GM12878 (cell line): ENCODE data around the gene RPS6KA3. TPM values are rescaled to one million over a fixed set of nuclear protein-coding genes. Genes with fewer than 3 reads are reported as not detected.

Experiments
- ATAC-seq: fragments of 200-7000 bp; cut with Tn5 transposase; 3 replicates; pipeline ENCODE4 v1.9.1; 2020; ENCODE audit warnings: mild to moderate bottlenecking, moderate library complexity
- BruUV-seq: library from RNA; stranded (reverse); fragments of 400-500 nt; replicated peaks from 2 replicates; lab custom pipeline; 2021; lab: Mats Ljungman, UMichigan
- CTCF ChIA-PET: fragments of 300-600 bp; sonication (Branson Sonifier 250); formaldehyde crosslinking; extraction: SDS; loops from one replicate; lab custom pipeline; 2021; ENCODE audit warnings: inconsistent platforms; lab: Yijun Ruan, JAX
- POLR2A ChIA-PET: fragments of 350-600 bp; formaldehyde crosslinking; extraction: SDS; loops from one replicate; lab custom pipeline; 2021; ENCODE audit warnings: inconsistent platforms; lab: Charles Lee
- RAD21 ChIA-PET: fragments of 300-600 bp; sonication (Branson Sonifier 250); formaldehyde crosslinking; loops from one replicate; lab custom pipeline; 2023; ENCODE audit warnings: antibody characterized with exemption; ENCODE audit not compliant: unreplicated experiment; lab: Charles Lee
- SMC1A ChIA-PET: fragments of 300-600 bp; sonication (Branson Sonifier 250); formaldehyde crosslinking; loops from one replicate; lab custom pipeline; 2023; ENCODE audit not compliant: unreplicated experiment, uncharacterized antibody; lab: Charles Lee
- DNase-seq: peaks from one replicate; pipeline ENCODE4 v3.0.0-alpha.2; 2011; ENCODE audit warnings: low read depth, low spot score
- FAIRE-seq: peaks from 3 replicates; lab custom pipeline; 2011; peaks lifted over from hg19 to GRCh38; lab: Jason Lieb, UNC
- H2AFZ ChIP-seq: 2 replicates; pipeline ENCODE4 v1.6.0; 2011; ENCODE audit warnings: low read depth, low read length, control low read depth; ENCODE audit not compliant: control insufficient read depth
- H3K27ac ChIP-seq: 2 replicates; pipeline ENCODE4 v1.5.1; 2011; ENCODE audit warnings: control low read depth; ENCODE audit not compliant: control insufficient read depth, insufficient read depth
- H3K27me3 ChIP-seq, 2 experiments: replicated peaks in 1 of 2; 2 replicates each; pipeline versions ENCODE4 v1.6.0 to v1.6.1; 2011; ENCODE audit warnings: low read length in 1 of 2; ENCODE audit not compliant: control insufficient read depth in 2 of 2, insufficient read depth in 2 of 2
- H3K36me3 ChIP-seq, 2 experiments: 2 replicates each; pipeline ENCODE4 v1.5.1; 2011; ENCODE audit warnings: low read length in 1 of 2; ENCODE audit not compliant: control insufficient read depth in 2 of 2, insufficient read depth in 2 of 2
- H3K4me1 ChIP-seq: 2 replicates; pipeline ENCODE4 v1.6.1; 2011; ENCODE audit warnings: mild to moderate bottlenecking, low read length, moderate library complexity, mixed read lengths; ENCODE audit not compliant: control insufficient read depth, insufficient read depth
- H3K4me2 ChIP-seq: 2 replicates; pipeline ENCODE4 v1.6.0; 2011; ENCODE audit warnings: control low read depth; ENCODE audit not compliant: control insufficient read depth, insufficient read depth
- H3K4me3 ChIP-seq: fragments of 200-600 bp; sonication (generic); 2 replicates; pipeline ENCODE4 v1.5.1; 2016
- H3K79me2 ChIP-seq: 2 replicates; pipeline ENCODE4 v1.6.0; 2011; ENCODE audit warnings: low read length; ENCODE audit not compliant: control insufficient read depth, insufficient read depth
- H3K9ac ChIP-seq: 2 replicates; pipeline ENCODE4 v1.8.0; 2011; ENCODE audit warnings: low read length, control low read depth, mixed read lengths; ENCODE audit not compliant: control insufficient read depth, insufficient read depth
- H3K9me3 ChIP-seq: replicated peaks from 3 replicates; pipeline ENCODE4 v1.5.1; 2011; ENCODE audit warnings: mild to moderate bottlenecking, low read length; ENCODE audit not compliant: control insufficient read depth, insufficient read depth
- H4K20me1 ChIP-seq: 2 replicates; pipeline ENCODE4 v1.6.0; 2011; ENCODE audit not compliant: control insufficient read depth, insufficient read depth
- ATF7 ChIP-seq: fragments of 450-650 bp; IDR thresholded peaks from 2 replicates; pipeline ENCODE4 v1.6.1; 2016; ENCODE audit warnings: low read depth, mild to moderate bottlenecking
- FOXK2 ChIP-seq: fragments of 450-650 bp; IDR thresholded peaks from 2 replicates; pipeline ENCODE4 v1.6.1; 2017; ENCODE audit warnings: mild to moderate bottlenecking, moderate library complexity
- HDAC2 ChIP-seq: fragments of 200-600 bp; sonication (generic); IDR thresholded peaks from 2 replicates; pipeline ENCODE4 v1.6.1; 2017
- KAT2A ChIP-seq: conservative IDR thresholded peaks from 2 replicates; pipeline ENCODE4 v1.6.1; 2011; ENCODE audit warnings: low read depth, low read length; ENCODE audit not compliant: control insufficient read depth
- MYB ChIP-seq: fragments of 150-350 bp; IDR thresholded peaks from 2 replicates; pipeline ENCODE4 v1.6.1; 2014; ENCODE audit warnings: mild to moderate bottlenecking, low read depth, low read length, borderline replicate concordance
- NBN ChIP-seq: fragments of 450-650 bp; IDR thresholded peaks from 2 replicates; pipeline ENCODE4 v1.6.1; 2016
- NFIC ChIP-seq: IDR thresholded peaks from 2 replicates; pipeline ENCODE4 v1.6.1; 2012; ENCODE audit warnings: low read depth, mild to moderate bottlenecking, inconsistent platforms, low read length, moderate library complexity
- PAX8 ChIP-seq: fragments of 450-650 bp; IDR thresholded peaks from 2 replicates; pipeline ENCODE4 v1.6.1; 2017; ENCODE audit warnings: mild to moderate bottlenecking, moderate library complexity
- POLR2A ChIP-seq: IDR thresholded peaks from 2 replicates; pipeline ENCODE4 v1.6.1; 2011; ENCODE audit warnings: low read depth, mild to moderate bottlenecking, low read length
- SIN3A ChIP-seq: IDR thresholded peaks from 2 replicates; pipeline ENCODE4 v1.6.1; 2012; ENCODE audit warnings: low read depth, low read length, improper control_type of control experiment
- SIX5 ChIP-seq: IDR thresholded peaks from 2 replicates; pipeline ENCODE4 v1.6.1; 2011; ENCODE audit warnings: mild to moderate bottlenecking, low read depth, low read length, moderate library complexity; ENCODE audit not compliant: severe bottlenecking
- SMARCA5 ChIP-seq: fragments of 450-650 bp; IDR thresholded peaks from 2 replicates; pipeline ENCODE4 v1.6.1; 2017; ENCODE audit warnings: mild to moderate bottlenecking
- SUPT20H ChIP-seq: IDR thresholded peaks from 2 replicates; pipeline ENCODE4 v1.6.1; 2011; ENCODE audit warnings: low read depth, mild to moderate bottlenecking, low read length, moderate library complexity, borderline replicate concordance; ENCODE audit not compliant: control insufficient read depth
- TCF7 ChIP-seq: IDR thresholded peaks from 2 replicates; pipeline ENCODE4 v1.6.1; 2014; ENCODE audit warnings: antibody characterized with exemption, borderline replicate concordance
- WGBS: methylation state at CpG from one replicate; pipeline ENCODE4 v1.1.6; 2016; ENCODE audit warnings: low lambda C conversion rate; ENCODE audit not compliant: insufficient replicate concordance, insufficient coverage; ENCODE audit errors: missing lambda C conversion rate; 5-methylcytosine and 5-hydroxymethylcytosine counted together
- in situ Hi-C: fragments of 300-500 bp; cut with MboI; formaldehyde crosslinking; loops from 9 replicates; pipeline ENCODE4 v1.14.3; 2018; ENCODE audit warnings: mixed read lengths
- intact Hi-C: fragments of 100-400 bp; cut with micrococcal nuclease; formaldehyde crosslinking; loops from one replicate; pipeline ENCODE4 v1.14.2; 2022; ENCODE audit not compliant: unreplicated experiment
- polyA plus RNA-seq, 11 experiments: library from polyadenylated mRNA; depleted of rRNA in 4 of 11; unstranded in 6 of 11; stranded (reverse) in 5 of 11; fragments of >200 nt; fragmentation: Nextera tagmentation in 4 of 11; fragmentation: Illumina TruSeq in 1 of 11; extraction: Ambion mirVana in 4 of 11; extraction: Trizol in 1 of 11; gene quantifications; 1 replicate in 1 of 11; 2 replicates in 10 of 11; pipeline versions ENCODE4 v1.2.1 to v1.2.3, GENCODE V29; 2011 to 2016; ENCODE audit warnings: inconsistent platforms in 2 of 11, missing spikeins in 2 of 11, low read depth in 1 of 11
- total RNA-seq, 4 experiments: library from RNA; depleted of rRNA in 3 of 4; stranded (reverse); fragments of >200 nt in 3 of 4; fragmentation: Illumina TruSeq in 1 of 4; extraction: Trizol in 1 of 4; gene quantifications; 2 replicates each; pipeline versions ENCODE4 v1.2.1 to v1.2.3, GENCODE V29; 2013 to 2021
- TF ChIP-seq, protein P1 (sequence below): IDR thresholded peaks from 2 replicates; pipeline ENCODE4 v1.6.1; 2011; ENCODE audit warnings: mild to moderate bottlenecking, low read depth, low read length, moderate library complexity; ENCODE audit not compliant: insufficient replicate concordance
- TF ChIP-seq, protein P2 (sequence below), 3 experiments: IDR thresholded peaks in 2 of 3; conservative IDR thresholded peaks in 1 of 3; 2 replicates each; pipeline ENCODE4 v1.5.1; 2011; ENCODE audit warnings: low read depth in 3 of 3, low read length in 3 of 3, mild to moderate bottlenecking in 3 of 3, control low read depth in 2 of 3, moderate library complexity in 2 of 3, inconsistent platforms in 1 of 3, mixed read lengths in 1 of 3; ENCODE audit not compliant: control insufficient read depth in 2 of 3, insufficient read depth in 1 of 3; ENCODE audit errors: extremely low read depth in 1 of 3

RPS6KA3 gene
- total and polyA plus RNA-seq, 10 of the 15 experiments (the other 5 are each of a cell fraction or from before 2014, with no cell fraction given): 2.8 to 35.6 (median 15.8) TPM

DNA sequence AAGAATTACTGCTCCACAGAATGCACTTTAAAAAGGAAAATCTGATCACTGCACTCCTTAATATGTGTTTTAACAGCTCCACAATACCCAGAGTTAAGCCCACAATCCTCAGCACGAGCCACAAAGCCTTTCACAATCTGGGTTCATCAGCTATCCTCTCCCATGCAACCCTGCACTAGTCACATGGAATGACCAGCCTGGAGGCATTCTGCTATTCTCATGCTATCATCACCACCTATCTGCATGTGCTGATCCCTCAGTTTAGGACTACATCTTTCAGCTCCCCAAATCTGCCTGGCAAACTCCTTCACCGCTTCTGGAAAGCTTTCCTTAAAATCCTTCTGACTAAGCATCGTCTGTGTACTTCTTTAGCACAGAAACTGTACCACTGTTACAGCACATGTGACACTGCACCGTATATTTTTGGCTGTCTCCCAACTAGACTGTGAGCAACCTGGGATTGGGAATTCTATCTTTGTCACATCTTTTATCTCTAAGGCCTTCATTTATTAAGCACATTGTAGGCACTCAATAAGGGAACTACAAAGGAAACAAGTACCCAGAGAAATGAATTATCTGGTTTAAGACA is 106.8 kb downstream of the RPS6KA3 start:
- H4K20me1 ChIP-seq: no peaks in the 10 kb centered on the region
- no peaks in the 10 kb centered on the region for H3K27me3 ChIP-seq
- H3K27ac ChIP-seq: no peak overlapping the region
- no peak for ATAC-seq
- H3K9me3 ChIP-seq: no peaks in the 10 kb centered on the region
- H3K36me3 ChIP-seq: peaks cover 3 to 4% of the 10 kb centered on the region in 2 experiments; a peak in 3 of 4 replicates
- 51% methylated on average over 4 of the region's 4 CpGs for WGBS
- H3K79me2 ChIP-seq: no peaks in the 10 kb centered on the region
- H3K9ac ChIP-seq: no peak overlapping the region
- no peak for DNase-seq
- ChIA-PET CTCF (no interaction called here), RAD21 (no interaction called here), POLR2A (no interaction called here), SMC1A (no interaction called here)
- TF ChIP-seq FOXK2: no peak
- no peak overlapping the region for H3K4me3 ChIP-seq
- H2AFZ ChIP-seq: no peak overlapping the region
- no peaks in the 10 kb centered on the region for H3K4me1 ChIP-seq
- FAIRE-seq: no peak
- in situ Hi-C loops (no loop called here), intact Hi-C loops (no loop called here)
- H3K4me2 ChIP-seq: no peak overlapping the region
- no TSS peak for BruUV-seq

DNA sequence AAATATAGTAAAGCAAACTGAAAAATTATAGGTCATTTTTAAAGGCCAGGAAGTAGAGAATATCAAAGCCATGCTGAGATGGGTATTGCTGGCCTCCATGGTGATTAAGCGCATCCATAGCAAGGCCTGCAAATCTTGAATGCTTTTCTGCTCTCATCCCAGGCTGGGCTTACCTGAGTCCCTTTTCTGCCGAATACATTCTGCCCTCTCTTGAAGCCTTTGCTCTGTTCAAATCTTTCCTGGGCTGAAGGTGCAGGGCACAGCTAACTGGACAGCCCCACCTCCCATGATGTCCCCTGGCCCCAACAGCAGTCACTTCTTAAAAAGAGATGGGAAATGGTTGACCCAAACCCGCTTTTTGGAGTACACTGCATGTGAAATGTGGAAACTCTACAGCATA is 115.0 kb downstream of the RPS6KA3 start:
- no peak overlapping the region for H3K9ac ChIP-seq
- BruUV-seq: no TSS peak
- SMC1A ChIA-PET: no interaction called here
- no peak for TF ChIP-seq NFIC
- no peak for TF ChIP-seq SMARCA5
- TF ChIP-seq SIX5: no peak
- TF ChIP-seq, protein P1, sequence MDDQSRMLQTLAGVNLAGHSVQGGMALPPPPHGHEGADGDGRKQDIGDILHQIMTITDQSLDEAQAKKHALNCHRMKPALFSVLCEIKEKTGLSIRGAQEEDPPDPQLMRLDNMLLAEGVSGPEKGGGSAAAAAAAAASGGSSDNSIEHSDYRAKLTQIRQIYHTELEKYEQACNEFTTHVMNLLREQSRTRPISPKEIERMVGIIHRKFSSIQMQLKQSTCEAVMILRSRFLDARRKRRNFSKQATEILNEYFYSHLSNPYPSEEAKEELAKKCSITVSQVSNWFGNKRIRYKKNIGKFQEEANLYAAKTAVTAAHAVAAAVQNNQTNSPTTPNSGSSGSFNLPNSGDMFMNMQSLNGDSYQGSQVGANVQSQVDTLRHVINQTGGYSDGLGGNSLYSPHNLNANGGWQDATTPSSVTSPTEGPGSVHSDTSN: no peak
- no peak for TF ChIP-seq SIN3A
- no peak for TF ChIP-seq PAX8
- TF ChIP-seq, protein P2, sequence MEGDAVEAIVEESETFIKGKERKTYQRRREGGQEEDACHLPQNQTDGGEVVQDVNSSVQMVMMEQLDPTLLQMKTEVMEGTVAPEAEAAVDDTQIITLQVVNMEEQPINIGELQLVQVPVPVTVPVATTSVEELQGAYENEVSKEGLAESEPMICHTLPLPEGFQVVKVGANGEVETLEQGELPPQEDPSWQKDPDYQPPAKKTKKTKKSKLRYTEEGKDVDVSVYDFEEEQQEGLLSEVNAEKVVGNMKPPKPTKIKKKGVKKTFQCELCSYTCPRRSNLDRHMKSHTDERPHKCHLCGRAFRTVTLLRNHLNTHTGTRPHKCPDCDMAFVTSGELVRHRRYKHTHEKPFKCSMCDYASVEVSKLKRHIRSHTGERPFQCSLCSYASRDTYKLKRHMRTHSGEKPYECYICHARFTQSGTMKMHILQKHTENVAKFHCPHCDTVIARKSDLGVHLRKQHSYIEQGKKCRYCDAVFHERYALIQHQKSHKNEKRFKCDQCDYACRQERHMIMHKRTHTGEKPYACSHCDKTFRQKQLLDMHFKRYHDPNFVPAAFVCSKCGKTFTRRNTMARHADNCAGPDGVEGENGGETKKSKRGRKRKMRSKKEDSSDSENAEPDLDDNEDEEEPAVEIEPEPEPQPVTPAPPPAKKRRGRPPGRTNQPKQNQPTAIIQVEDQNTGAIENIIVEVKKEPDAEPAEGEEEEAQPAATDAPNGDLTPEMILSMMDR (IDR thresholded peaks at IDR 0.05 in 2 of 3, conservative IDR thresholded peaks at IDR 0.05 in 1 of 3; ENCODE audit: control insufficient read depth in 2 of 3, extremely low read depth in 1 of 3, insufficient read depth in 1 of 3, low read depth in 3 of 3, low read length in 3 of 3): no peak
- no peak for TF ChIP-seq KAT2A
- no peak for TF ChIP-seq POLR2A
- TF ChIP-seq NBN: no peak
- TF ChIP-seq MYB: no peak
- no peak for TF ChIP-seq TCF7
- no peak for TF ChIP-seq HDAC2
- TF ChIP-seq SUPT20H: no peak
- no peak for TF ChIP-seq ATF7

More for the DNA sequence above, 115.0 kb downstream of the RPS6KA3 start:
- ChIA-PET POLR2A (interaction anchor here (1.9 kb wide), 1 partner anchor 11 kb away, joined by 5 read pairs; the partner anchor contains the start of gene EIF1AX), CTCF (interaction anchor here (1.4 kb wide), 1 partner anchor 11 kb away, joined by 3 read pairs; no protein-coding TSS in a partner anchor), RAD21 (no interaction called here)
- Histone ChIP-seq H3K4me2 (no peak overlapping the region), H3K27me3 (no peaks in the 10 kb centered on the region), H2AFZ (no peak overlapping the region), H3K4me1 (no peaks in the 10 kb centered on the region), H3K27ac (no peak overlapping the region), H3K36me3 (peaks cover 0 to 3% of the 10 kb centered on the region in 2 experiments; a peak in 2 of 4 replicates), H3K79me2 (no peaks in the 10 kb centered on the region), H3K4me3 (no peak overlapping the region), H4K20me1 (no peaks in the 10 kb centered on the region), H3K9me3 (no peaks in the 10 kb centered on the region)
- intact Hi-C loops: no loop called here
- in situ Hi-C loops: no loop called here
- DNase-seq (no peak), FAIRE-seq (no peak), ATAC-seq (no peak)
- 85% methylated on average over 3 of the region's 3 CpGs for WGBS
